ENCODE results near the gene SPATA16.
"Not testable (repeated sequence)": the region's sequence is repeated elsewhere in the genome, so short reads cannot be mapped to it uniquely, and the experiment has no call there.

Gene SPATA16

GRCh38 chr3:172869784-172870518 is 271.1 kb downstream of the SPATA16 start:
- Histone ChIP-seq H3K36me3 (ENCODE audit: control insufficient read depth, insufficient read depth, low read length) (no peaks in the 10 kb centered on the region), H3K4me2 (ENCODE audit: low read length) (no peak overlapping the region), H3K27ac (ENCODE audit: low read depth, low read length) (no peak overlapping the region), H2AK5ac (ENCODE audit: low read length) (no peak overlapping the region), H3K79me1 (ENCODE audit: low read length) (no peaks in the 10 kb centered on the region), H3K18ac (ENCODE audit: low read length) (no peak overlapping the region), H3K79me2 (ENCODE audit: control insufficient read depth, insufficient read depth, low read length) (no peaks in the 10 kb centered on the region), H3K23ac (ENCODE audit: low read length) (no peak overlapping the region), H4K5ac (ENCODE audit: low read length) (no peak overlapping the region), H3K4me3 (ENCODE audit: low read length) (no peak overlapping the region), H3K4ac (ENCODE audit: low read depth, low read length) (no peak overlapping the region), H3K4me1 (ENCODE audit: control insufficient read depth, low read depth, low read length) (no peaks in the 10 kb centered on the region), H2BK15ac (replicated peaks; ENCODE audit: low read depth) (no peak overlapping the region), H4K8ac (ENCODE audit: low read depth, low read length) (no peak overlapping the region), H2BK120ac (ENCODE audit: low read depth, low read length) (no peak overlapping the region), H3K56ac (ENCODE audit: low read length) (no peak overlapping the region), H2BK5ac (ENCODE audit: low read length) (no peak overlapping the region), H3K27me3 (ENCODE audit: insufficient read depth, low read length, poor library complexity) (no peaks in the 10 kb centered on the region), H3K9ac (ENCODE audit: low read length) (no peak overlapping the region)
- DNase-seq, result peak; percentile 11
- WGBS (ENCODE audit: extremely low coverage, insufficient coverage, low lambda C conversion rate), result no CpG with 5 or more reads among the region's 3 CpGs

GRCh38 chr3:172869368-172869771 is 271.7 kb downstream of the SPATA16 start:
- no peak for DNase-seq
- no peaks in the 10 kb centered on the region for H3K27me3 ChIP-seq (ENCODE audit: insufficient read depth, low read length, poor library complexity)
- H3K56ac ChIP-seq (ENCODE audit: low read length), result no peak overlapping the region
- no peak overlapping the region for H3K4ac ChIP-seq (ENCODE audit: low read depth, low read length)
- no peaks in the 10 kb centered on the region for H3K36me3 ChIP-seq (ENCODE audit: control insufficient read depth, insufficient read depth, low read length)
- H3K9ac ChIP-seq (ENCODE audit: low read length), result no peak overlapping the region
- H2BK15ac ChIP-seq (replicated peaks; ENCODE audit: low read depth), result no peak overlapping the region
- no peak overlapping the region for H3K23ac ChIP-seq (ENCODE audit: low read length)
- H3K4me2 ChIP-seq (ENCODE audit: low read length), result no peak overlapping the region
- H3K79me2 ChIP-seq (ENCODE audit: control insufficient read depth, insufficient read depth, low read length), result no peaks in the 10 kb centered on the region
- H3K18ac ChIP-seq (ENCODE audit: low read length), result no peak overlapping the region
- H2BK120ac ChIP-seq (ENCODE audit: low read depth, low read length), result no peak overlapping the region
- no CpG with 5 or more reads among the region's 3 CpGs for WGBS (ENCODE audit: extremely low coverage, insufficient coverage, low lambda C conversion rate)
- no peak overlapping the region for H3K27ac ChIP-seq (ENCODE audit: low read depth, low read length)
- no peak overlapping the region for H2AK5ac ChIP-seq (ENCODE audit: low read length)
- H4K8ac ChIP-seq (ENCODE audit: low read depth, low read length), result no peak overlapping the region
- H3K4me3 ChIP-seq (ENCODE audit: low read length), result no peak overlapping the region
- no peaks in the 10 kb centered on the region for H3K4me1 ChIP-seq (ENCODE audit: control insufficient read depth, low read depth, low read length)
- H4K5ac ChIP-seq (ENCODE audit: low read length), result no peak overlapping the region
- no peak overlapping the region for H2BK5ac ChIP-seq (ENCODE audit: low read length)
- H3K79me1 ChIP-seq (ENCODE audit: low read length), result no peaks in the 10 kb centered on the region

- Histone ChIP-seq H4K8ac (ENCODE audit: low read depth, low read length) (no peak overlapping the region), H3K23ac (ENCODE audit: low read length) (no peak overlapping the region), H3K4me2 (ENCODE audit: low read length) (no peak overlapping the region), H3K79me1 (ENCODE audit: low read length) (no peaks in the 10 kb centered on the region), H3K27ac (ENCODE audit: low read depth, low read length) (no peak overlapping the region), H2BK120ac (ENCODE audit: low read depth, low read length) (no peak overlapping the region), H4K5ac (ENCODE audit: low read length) (no peak overlapping the region), H2AK5ac (ENCODE audit: low read length) (no peak overlapping the region), H2BK15ac (replicated peaks; ENCODE audit: low read depth) (no peak overlapping the region), H3K56ac (ENCODE audit: low read length) (no peak overlapping the region), H3K4me1 (ENCODE audit: control insufficient read depth, low read depth, low read length) (no peaks in the 10 kb centered on the region), H3K18ac (ENCODE audit: low read length) (no peak overlapping the region), H3K4ac (ENCODE audit: low read depth, low read length) (no peak overlapping the region), H3K79me2 (ENCODE audit: control insufficient read depth, insufficient read depth, low read length) (no peaks in the 10 kb centered on the region), H3K9ac (ENCODE audit: low read length) (no peak overlapping the region), H3K4me3 (ENCODE audit: low read length) (no peak overlapping the region), H3K27me3 (ENCODE audit: insufficient read depth, low read length, poor library complexity) (no peaks in the 10 kb centered on the region), H3K36me3 (ENCODE audit: control insufficient read depth, insufficient read depth, low read length) (no peaks in the 10 kb centered on the region), H2BK5ac (ENCODE audit: low read length) (no peak overlapping the region)
- no CpG with 5 or more reads among the region's 2 CpGs for WGBS (ENCODE audit: extremely low coverage, insufficient coverage, low lambda C conversion rate)
- no peak for DNase-seq
Observed at GRCh38 chr3:172868582-172869200, 272.3 kb downstream of the SPATA16 start.

GRCh38 chr3:172866726-172867350 is 274.2 kb downstream of the SPATA16 start:
- H3K79me1 ChIP-seq (ENCODE audit: low read length); H3K23ac ChIP-seq (ENCODE audit: low read length); H2BK5ac ChIP-seq (ENCODE audit: low read length); H3K9ac ChIP-seq (ENCODE audit: low read length); H3K4me3 ChIP-seq (ENCODE audit: low read length); H4K5ac ChIP-seq (ENCODE audit: low read length); H3K4ac ChIP-seq (ENCODE audit: low read depth, low read length); H3K56ac ChIP-seq (ENCODE audit: low read length); H3K27me3 ChIP-seq (ENCODE audit: insufficient read depth, low read length, poor library complexity); H3K4me2 ChIP-seq (ENCODE audit: low read length); H3K18ac ChIP-seq (ENCODE audit: low read length); H3K36me3 ChIP-seq (ENCODE audit: control insufficient read depth, insufficient read depth, low read length); H2BK120ac ChIP-seq (ENCODE audit: low read depth, low read length); H3K27ac ChIP-seq (ENCODE audit: low read depth, low read length); H4K8ac ChIP-seq (ENCODE audit: low read depth, low read length); H2AK5ac ChIP-seq (ENCODE audit: low read length); H3K79me2 ChIP-seq (ENCODE audit: control insufficient read depth, insufficient read depth, low read length); DNase-seq; H2BK15ac ChIP-seq (replicated peaks; ENCODE audit: low read depth); H3K4me1 ChIP-seq (ENCODE audit: control insufficient read depth, low read depth, low read length): not testable (repeated sequence)
- no CpG with 5 or more reads among the region's 38 CpGs for WGBS (ENCODE audit: extremely low coverage, insufficient coverage, low lambda C conversion rate)

GRCh38 chr3:172859041-172859440 is 282.0 kb downstream of the SPATA16 start:
- Histone ChIP-seq H3K18ac (ENCODE audit: low read length) (no peak overlapping the region), H3K4me2 (ENCODE audit: low read length) (no peak overlapping the region), H3K56ac (ENCODE audit: low read length) (no peak overlapping the region), H3K79me1 (ENCODE audit: low read length) (no peaks in the 10 kb centered on the region), H2BK15ac (replicated peaks; ENCODE audit: low read depth) (no peak overlapping the region), H3K36me3 (ENCODE audit: control insufficient read depth, insufficient read depth, low read length) (no peaks in the 10 kb centered on the region), H4K5ac (ENCODE audit: low read length) (no peak overlapping the region), H2BK120ac (ENCODE audit: low read depth, low read length) (no peak overlapping the region), H3K4me1 (ENCODE audit: control insufficient read depth, low read depth, low read length) (no peaks in the 10 kb centered on the region), H4K8ac (ENCODE audit: low read depth, low read length) (no peak overlapping the region), H3K27me3 (ENCODE audit: insufficient read depth, low read length, poor library complexity) (no peaks in the 10 kb centered on the region), H3K9ac (ENCODE audit: low read length) (no peak overlapping the region), H3K4me3 (ENCODE audit: low read length) (no peak overlapping the region), H3K79me2 (ENCODE audit: control insufficient read depth, insufficient read depth, low read length) (no peaks in the 10 kb centered on the region), H3K4ac (ENCODE audit: low read depth, low read length) (no peak overlapping the region), H3K27ac (ENCODE audit: low read depth, low read length) (no peak overlapping the region), H3K23ac (ENCODE audit: low read length) (no peak overlapping the region), H2BK5ac (ENCODE audit: low read length) (no peak overlapping the region), H2AK5ac (ENCODE audit: low read length) (no peak overlapping the region)
- no CpG with 5 or more reads among the region's 2 CpGs for WGBS (ENCODE audit: extremely low coverage, insufficient coverage, low lambda C conversion rate)
- no peak for DNase-seq

All from mesendoderm (in vitro differentiated cells).